ENCODE data around the gene SLC35A4. TPM values are rescaled to one million over a fixed set of nuclear protein-coding genes. Genes with fewer than 3 reads are reported as not detected.

The SLC35A4 gene
- total and polyA plus RNA-seq, 3 donors from 2014 or later, result 84.3 to 105 (median 97.0) TPM

DNA sequence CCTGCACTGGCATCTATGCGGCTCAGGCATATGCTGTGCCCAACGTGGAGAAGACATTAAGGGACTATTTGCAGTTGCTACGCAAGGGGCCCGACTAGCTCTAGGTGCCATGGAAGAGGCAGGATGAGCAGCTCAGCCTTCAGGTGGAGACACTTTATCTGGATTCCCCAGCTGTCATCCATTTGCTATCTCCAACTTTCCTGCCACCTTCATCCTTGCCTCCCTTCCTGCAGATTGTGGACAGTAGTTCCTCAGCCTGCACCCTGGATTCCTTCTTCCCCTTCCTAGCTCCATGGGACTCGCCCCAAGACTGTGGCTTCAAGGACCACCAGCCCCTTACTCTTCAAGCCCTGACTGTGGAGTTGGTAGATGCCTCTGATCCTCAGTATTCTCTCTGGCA, 2.0 kb downstream of the SLC35A4 start:
- Histone ChIP-seq H3K4me3 (no peak overlapping the region), H3K27ac (no peak overlapping the region), H3K27me3 (no peaks in the 10 kb centered on the region), H3K4me1 (peaks cover 48% of the 10 kb centered on the region), H3K9me3 (no peaks in the 10 kb centered on the region), H3K36me3 (ENCODE audit: low read depth, missing control alignments) (no peaks in the 10 kb centered on the region)
- 91 to 94% methylated on average over 5 of the region's 5 CpGs for WGBS, 2 donors
- TF ChIP-seq POLR2A (IDR thresholded peaks at IDR 0.05), result no peak
- TF ChIP-seq, protein P1, sequence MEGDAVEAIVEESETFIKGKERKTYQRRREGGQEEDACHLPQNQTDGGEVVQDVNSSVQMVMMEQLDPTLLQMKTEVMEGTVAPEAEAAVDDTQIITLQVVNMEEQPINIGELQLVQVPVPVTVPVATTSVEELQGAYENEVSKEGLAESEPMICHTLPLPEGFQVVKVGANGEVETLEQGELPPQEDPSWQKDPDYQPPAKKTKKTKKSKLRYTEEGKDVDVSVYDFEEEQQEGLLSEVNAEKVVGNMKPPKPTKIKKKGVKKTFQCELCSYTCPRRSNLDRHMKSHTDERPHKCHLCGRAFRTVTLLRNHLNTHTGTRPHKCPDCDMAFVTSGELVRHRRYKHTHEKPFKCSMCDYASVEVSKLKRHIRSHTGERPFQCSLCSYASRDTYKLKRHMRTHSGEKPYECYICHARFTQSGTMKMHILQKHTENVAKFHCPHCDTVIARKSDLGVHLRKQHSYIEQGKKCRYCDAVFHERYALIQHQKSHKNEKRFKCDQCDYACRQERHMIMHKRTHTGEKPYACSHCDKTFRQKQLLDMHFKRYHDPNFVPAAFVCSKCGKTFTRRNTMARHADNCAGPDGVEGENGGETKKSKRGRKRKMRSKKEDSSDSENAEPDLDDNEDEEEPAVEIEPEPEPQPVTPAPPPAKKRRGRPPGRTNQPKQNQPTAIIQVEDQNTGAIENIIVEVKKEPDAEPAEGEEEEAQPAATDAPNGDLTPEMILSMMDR (IDR thresholded peaks at IDR 0.05), result no peak
- no peak for DNase-seq
- intact Hi-C loops (cut with DNase I; ENCODE audit: low total_unique reads), result no loop called here

DNA sequence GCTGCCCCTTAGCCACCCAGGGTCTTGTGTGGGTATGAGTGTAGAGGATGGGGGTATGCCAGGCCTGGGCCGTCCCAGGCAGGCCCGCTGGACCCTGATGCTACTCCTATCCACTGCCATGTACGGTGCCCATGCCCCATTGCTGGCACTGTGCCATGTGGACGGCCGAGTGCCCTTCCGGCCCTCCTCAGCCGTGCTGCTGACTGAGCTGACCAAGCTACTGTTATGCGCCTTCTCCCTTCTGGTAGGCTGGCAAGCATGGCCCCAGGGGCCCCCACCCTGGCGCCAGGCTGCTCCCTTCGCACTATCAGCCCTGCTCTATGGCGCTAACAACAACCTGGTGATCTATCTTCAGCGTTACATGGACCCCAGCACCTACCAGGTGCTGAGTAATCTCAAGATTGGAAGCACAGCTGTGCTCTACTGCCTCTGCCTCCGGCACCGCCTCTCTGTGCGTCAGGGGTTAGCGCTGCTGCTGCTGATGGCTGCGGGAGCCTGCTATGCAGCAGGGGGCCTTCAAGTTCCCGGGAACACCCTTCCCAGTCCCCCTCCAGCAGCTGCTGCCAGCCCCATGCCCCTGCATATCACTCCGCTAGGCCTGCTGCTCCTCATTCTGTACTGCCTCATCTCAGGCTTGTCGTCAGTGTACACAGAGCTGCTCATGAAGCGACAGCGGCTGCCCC, 2.6 kb downstream of the SLC35A4 start:
- no peak for DNase-seq
- peaks cover 53% of the 10 kb centered on the region for H3K4me1 ChIP-seq

DNA sequence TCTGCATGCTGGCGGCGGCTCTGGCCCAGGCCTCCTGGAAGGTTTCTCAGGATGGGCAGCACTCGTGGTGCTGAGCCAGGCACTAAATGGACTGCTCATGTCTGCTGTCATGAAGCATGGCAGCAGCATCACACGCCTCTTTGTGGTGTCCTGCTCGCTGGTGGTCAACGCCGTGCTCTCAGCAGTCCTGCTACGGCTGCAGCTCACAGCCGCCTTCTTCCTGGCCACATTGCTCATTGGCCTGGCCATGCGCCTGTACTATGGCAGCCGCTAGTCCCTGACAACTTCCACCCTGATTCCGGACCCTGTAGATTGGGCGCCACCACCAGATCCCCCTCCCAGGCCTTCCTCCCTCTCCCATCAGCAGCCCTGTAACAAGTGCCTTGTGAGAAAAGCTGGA, 3.2 kb downstream of the SLC35A4 start:
- 91 to 96% methylated on average over 13 of the region's 13 CpGs for WGBS, 2 donors
- Histone ChIP-seq H3K9me3 (no peaks in the 10 kb centered on the region), H3K4me3 (no peak overlapping the region), H3K27ac (no peak overlapping the region), H3K27me3 (no peaks in the 10 kb centered on the region), H3K4me1 (peaks cover 52% of the 10 kb centered on the region), H3K36me3 (ENCODE audit: low read depth, missing control alignments) (no peaks in the 10 kb centered on the region)
- intact Hi-C loops (cut with DNase I; ENCODE audit: low total_unique reads), result no loop called here
- TF ChIP-seq, protein P1 (IDR thresholded peaks at IDR 0.05), result no peak
- TF ChIP-seq POLR2A (IDR thresholded peaks at IDR 0.05), result no peak
- DNase-seq, result no peak

More for the DNA sequence above, 2.6 kb downstream of the SLC35A4 start:
- no peak overlapping the region for H3K27ac ChIP-seq
- H3K4me3 ChIP-seq, result no peak overlapping the region
- no peaks in the 10 kb centered on the region for H3K27me3 ChIP-seq
- no peaks in the 10 kb centered on the region for H3K36me3 ChIP-seq (ENCODE audit: low read depth, missing control alignments)
- H3K9me3 ChIP-seq, result no peaks in the 10 kb centered on the region
- WGBS, 2 donors, result 92 to 94% methylated on average over 16 to 21 of the region's 22 CpGs
- no peak for TF ChIP-seq POLR2A (IDR thresholded peaks at IDR 0.05)
- TF ChIP-seq, protein P1 (IDR thresholded peaks at IDR 0.05), result no peak
- intact Hi-C loops (cut with DNase I; ENCODE audit: low total_unique reads), result no loop called here

DNA sequence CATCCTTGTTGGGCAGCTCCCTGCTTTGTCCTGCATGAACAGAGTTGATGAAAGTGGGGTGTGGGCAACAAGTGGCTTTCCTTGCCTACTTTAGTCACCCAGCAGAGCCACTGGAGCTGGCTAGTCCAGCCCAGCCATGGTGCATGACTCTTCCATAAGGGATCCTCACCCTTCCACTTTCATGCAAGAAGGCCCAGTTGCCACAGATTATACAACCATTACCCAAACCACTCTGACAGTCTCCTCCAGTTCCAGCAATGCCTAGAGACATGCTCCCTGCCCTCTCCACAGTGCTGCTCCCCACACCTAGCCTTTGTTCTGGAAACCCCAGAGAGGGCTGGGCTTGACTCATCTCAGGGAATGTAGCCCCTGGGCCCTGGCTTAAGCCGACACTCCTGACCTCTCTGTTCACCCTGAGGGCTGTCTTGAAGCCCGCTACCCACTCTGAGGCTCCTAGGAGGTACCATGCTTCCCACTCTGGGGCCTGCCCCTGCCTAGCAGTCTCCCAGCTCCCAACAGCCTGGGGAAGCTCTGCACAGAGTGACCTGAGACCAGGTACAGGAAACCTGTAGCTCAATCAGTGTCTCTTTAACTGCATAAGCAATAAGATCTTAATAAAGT, 3.9 kb downstream of the SLC35A4 start:
- H3K27me3 ChIP-seq, result no peaks in the 10 kb centered on the region
- H3K4me1 ChIP-seq, result peaks cover 52% of the 10 kb centered on the region
- H3K4me3 ChIP-seq, result no peak overlapping the region
- no peak for DNase-seq
- intact Hi-C loops (cut with DNase I; ENCODE audit: low total_unique reads), result no loop called here
- 92 to 95% methylated on average over 2 of the region's 2 CpGs for WGBS, 2 donors
- peak overlapping the region; percentile 65 to 79 for H3K27ac ChIP-seq
- TF ChIP-seq, protein P1 (IDR thresholded peaks at IDR 0.05), result no peak
- TF ChIP-seq POLR2A (IDR thresholded peaks at IDR 0.05), result no peak
- no peaks in the 10 kb centered on the region for H3K36me3 ChIP-seq (ENCODE audit: low read depth, missing control alignments)
- H3K9me3 ChIP-seq, result no peaks in the 10 kb centered on the region

Measured in testis (tissue), 3 donors.